WTC11 (cell line): ENCODE results near the gene LIG1. TPM values are rescaled to one million over a fixed set of nuclear protein-coding genes. Genes with fewer than 3 reads are reported as not detected.

Experiments used
- ATAC-seq: fragments of 200-7000 bp; cut with Tn5 transposase; 2 replicates; pipeline ENCODE4 v1.10.0; 2021; ENCODE audit warnings: mild to moderate bottlenecking, moderate library complexity
- CTCF ChIA-PET: fragments of 300-600 bp; sonication (Branson Sonifier 250); formaldehyde crosslinking; loops from one replicate; lab custom pipeline; 2021; ENCODE audit warnings: antibody characterized with exemption; lab: Charles Lee
- POLR2A ChIA-PET: fragments of 350-600 bp; sonication (Branson Sonifier 250); formaldehyde crosslinking; loops from one replicate; lab custom pipeline; 2021; ENCODE audit warnings: antibody characterized with exemption; lab: Charles Lee
- DNase-seq: peaks from one replicate; pipeline ENCODE4 v3.0.0; 2021; ENCODE audit warnings: low spot score
- H3K27ac Mint-ChIP-seq: 2 replicates; pipeline ENCODE4 v1.8.0; 2021; ENCODE audit warnings: mixed read lengths
- H3K27me3 Mint-ChIP-seq: 2 replicates; pipeline ENCODE4 v1.8.0; 2021; ENCODE audit warnings: low read depth, mild to moderate bottlenecking, moderate library complexity, mixed read lengths
- H3K36me3 Mint-ChIP-seq: 2 replicates; pipeline ENCODE4 v1.8.0; 2021; ENCODE audit warnings: mixed read lengths
- H3K4me1 Mint-ChIP-seq: 2 replicates; pipeline ENCODE4 v1.8.0; 2022; ENCODE audit warnings: mixed read lengths
- H3K4me3 Mint-ChIP-seq: 2 replicates; pipeline ENCODE4 v1.8.0; 2021; ENCODE audit warnings: mild to moderate bottlenecking, moderate library complexity, mixed read lengths
- H3K9me3 Mint-ChIP-seq: 2 replicates; pipeline ENCODE4 v1.8.0; 2021; ENCODE audit warnings: mixed read lengths
- CREM ChIP-seq: sonication (generic); formaldehyde crosslinking; IDR thresholded peaks from 2 replicates; pipeline ENCODE4 v1.8.1; 2022; ENCODE audit warnings: mild to moderate bottlenecking, missing genetic modification reagents, moderate library complexity
- ESRRA ChIP-seq: sonication (generic); formaldehyde crosslinking; IDR thresholded peaks from 2 replicates; pipeline ENCODE4 v1.8.1; 2022; ENCODE audit warnings: mild to moderate bottlenecking, missing genetic modification reagents, borderline replicate concordance
- KAT7 ChIP-seq: sonication (generic); formaldehyde crosslinking; IDR thresholded peaks from 2 replicates; pipeline ENCODE4 v1.8.1; 2023; ENCODE audit warnings: missing genetic modification reagents, mild to moderate bottlenecking, borderline replicate concordance
- NFATC4 ChIP-seq: fragments of 250-450 bp; sonication (Bioruptor Pico); IDR thresholded peaks from 2 replicates; pipeline ENCODE4 v1.9.0; 2021; ENCODE audit warnings: mild to moderate bottlenecking
- RELA ChIP-seq: sonication (generic); formaldehyde crosslinking; IDR thresholded peaks from 2 replicates; pipeline ENCODE4 v1.8.1; 2022; ENCODE audit warnings: missing genetic modification reagents, mild to moderate bottlenecking, borderline replicate concordance
- SMAD4 ChIP-seq: sonication (generic); formaldehyde crosslinking; IDR thresholded peaks from 2 replicates; pipeline ENCODE4 v1.8.0; 2022; ENCODE audit warnings: mild to moderate bottlenecking, missing genetic modification reagents
- TEAD1 ChIP-seq: sonication (generic); formaldehyde crosslinking; IDR thresholded peaks from 2 replicates; pipeline ENCODE4 v1.8.0; 2022; ENCODE audit warnings: mild to moderate bottlenecking, missing genetic modification reagents
- ZBTB21 ChIP-seq: sonication (generic); formaldehyde crosslinking; IDR thresholded peaks from 2 replicates; pipeline ENCODE4 v1.8.1; 2023; ENCODE audit warnings: mild to moderate bottlenecking, missing genetic modification reagents, borderline replicate concordance
- ZNF232 ChIP-seq: sonication (generic); formaldehyde crosslinking; IDR thresholded peaks from 2 replicates; pipeline ENCODE4 v1.8.0; 2022; ENCODE audit warnings: mild to moderate bottlenecking, missing genetic modification reagents
- ZNF317 ChIP-seq: sonication (generic); formaldehyde crosslinking; IDR thresholded peaks from 2 replicates; pipeline ENCODE4 v1.8.1; 2023; ENCODE audit warnings: low read depth, mild to moderate bottlenecking, moderate library complexity, missing genetic modification reagents, borderline replicate concordance
- total RNA-seq: library from RNA; stranded (reverse); gene quantifications from 3 replicates; pipeline ENCODE4 v1.2.3, GENCODE V29; 2021
- TF ChIP-seq, protein P1 (sequence below): sonication (generic); formaldehyde crosslinking; IDR thresholded peaks from 2 replicates; pipeline ENCODE4 v1.8.0; 2023; ENCODE audit warnings: missing genetic modification reagents
- TF ChIP-seq, protein P2 (sequence below): fragments of 250-450 bp; sonication (Bioruptor Pico); IDR thresholded peaks from 2 replicates; pipeline ENCODE4 v1.9.0; 2021; ENCODE audit warnings: mild to moderate bottlenecking
- TF ChIP-seq, protein P3 (sequence below): sonication (generic); formaldehyde crosslinking; IDR thresholded peaks from 2 replicates; pipeline ENCODE4 v1.8.0; 2022; ENCODE audit warnings: mild to moderate bottlenecking, missing genetic modification reagents
- TF ChIP-seq, protein P4 (sequence below): sonication (generic); formaldehyde crosslinking; IDR thresholded peaks from 2 replicates; pipeline ENCODE4 v1.8.1; 2023; ENCODE audit warnings: mild to moderate bottlenecking, missing genetic modification reagents, borderline replicate concordance
- TF ChIP-seq, protein P5 (sequence below): sonication (generic); formaldehyde crosslinking; IDR thresholded peaks from 2 replicates; pipeline ENCODE4 v1.8.1; 2023; ENCODE audit warnings: mild to moderate bottlenecking, moderate library complexity, missing genetic modification reagents
- TF ChIP-seq, protein P6 (sequence below): sonication (generic); formaldehyde crosslinking; IDR thresholded peaks from 2 replicates; pipeline ENCODE4 v1.8.0; 2022; ENCODE audit warnings: missing genetic modification reagents

LIG1 gene
- total RNA-seq, 1 experiment from 2014 or later, result 119 TPM

DNA sequence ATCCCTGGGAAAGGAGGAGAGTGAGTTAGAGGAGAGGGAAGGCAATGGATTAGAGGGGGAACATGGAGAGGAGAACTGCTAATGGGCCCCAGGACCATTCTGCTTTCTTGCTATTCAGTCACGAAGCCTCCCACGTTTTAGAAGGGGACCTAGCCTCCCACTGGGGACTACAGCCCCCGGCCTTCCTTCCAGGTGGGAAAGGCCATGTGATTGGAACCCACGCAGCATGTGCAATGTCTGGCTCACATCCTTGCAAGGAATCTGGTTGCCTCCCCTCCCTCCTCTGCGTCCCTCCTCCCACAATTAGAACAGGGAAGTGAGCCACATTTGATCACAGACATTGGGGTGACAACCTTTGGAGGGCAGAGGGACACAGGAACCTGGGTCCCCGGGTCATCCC is 37.0 kb downstream of the LIG1 start:
- CTCF ChIA-PET, result interaction anchor here (1.5 kb wide), 1 partner anchor 19 kb away, joined by 5 read pairs; no protein-coding TSS in a partner anchor
- H3K4me3 Mint-ChIP-seq, result no peak overlapping the region
- no peak for DNase-seq
- no peak for ATAC-seq
- no peak overlapping the region for H3K27ac Mint-ChIP-seq
- no peaks in the 10 kb centered on the region for H3K27me3 Mint-ChIP-seq
- H3K9me3 Mint-ChIP-seq, result no peaks in the 10 kb centered on the region
- no peaks in the 10 kb centered on the region for H3K4me1 Mint-ChIP-seq
- TF ChIP-seq ZNF232 (CRISPR knock-in tag) (no peak), CREM (CRISPR knock-in tag) (no peak), SMAD4 (CRISPR knock-in tag) (no peak), ZNF317 (CRISPR knock-in tag) (no peak), NFATC4 (no peak)
- TF ChIP-seq, protein P1, sequence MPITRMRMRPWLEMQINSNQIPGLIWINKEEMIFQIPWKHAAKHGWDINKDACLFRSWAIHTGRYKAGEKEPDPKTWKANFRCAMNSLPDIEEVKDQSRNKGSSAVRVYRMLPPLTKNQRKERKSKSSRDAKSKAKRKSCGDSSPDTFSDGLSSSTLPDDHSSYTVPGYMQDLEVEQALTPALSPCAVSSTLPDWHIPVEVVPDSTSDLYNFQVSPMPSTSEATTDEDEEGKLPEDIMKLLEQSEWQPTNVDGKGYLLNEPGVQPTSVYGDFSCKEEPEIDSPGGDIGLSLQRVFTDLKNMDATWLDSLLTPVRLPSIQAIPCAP (CRISPR knock-in tag), result no peak
- TF ChIP-seq, protein P2, sequence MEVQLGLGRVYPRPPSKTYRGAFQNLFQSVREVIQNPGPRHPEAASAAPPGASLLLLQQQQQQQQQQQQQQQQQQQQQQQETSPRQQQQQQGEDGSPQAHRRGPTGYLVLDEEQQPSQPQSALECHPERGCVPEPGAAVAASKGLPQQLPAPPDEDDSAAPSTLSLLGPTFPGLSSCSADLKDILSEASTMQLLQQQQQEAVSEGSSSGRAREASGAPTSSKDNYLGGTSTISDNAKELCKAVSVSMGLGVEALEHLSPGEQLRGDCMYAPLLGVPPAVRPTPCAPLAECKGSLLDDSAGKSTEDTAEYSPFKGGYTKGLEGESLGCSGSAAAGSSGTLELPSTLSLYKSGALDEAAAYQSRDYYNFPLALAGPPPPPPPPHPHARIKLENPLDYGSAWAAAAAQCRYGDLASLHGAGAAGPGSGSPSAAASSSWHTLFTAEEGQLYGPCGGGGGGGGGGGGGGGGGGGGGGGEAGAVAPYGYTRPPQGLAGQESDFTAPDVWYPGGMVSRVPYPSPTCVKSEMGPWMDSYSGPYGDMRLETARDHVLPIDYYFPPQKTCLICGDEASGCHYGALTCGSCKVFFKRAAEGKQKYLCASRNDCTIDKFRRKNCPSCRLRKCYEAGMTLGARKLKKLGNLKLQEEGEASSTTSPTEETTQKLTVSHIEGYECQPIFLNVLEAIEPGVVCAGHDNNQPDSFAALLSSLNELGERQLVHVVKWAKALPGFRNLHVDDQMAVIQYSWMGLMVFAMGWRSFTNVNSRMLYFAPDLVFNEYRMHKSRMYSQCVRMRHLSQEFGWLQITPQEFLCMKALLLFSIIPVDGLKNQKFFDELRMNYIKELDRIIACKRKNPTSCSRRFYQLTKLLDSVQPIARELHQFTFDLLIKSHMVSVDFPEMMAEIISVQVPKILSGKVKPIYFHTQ (CRISPR knock-in tag), result no peak
- TF ChIP-seq, protein P3, sequence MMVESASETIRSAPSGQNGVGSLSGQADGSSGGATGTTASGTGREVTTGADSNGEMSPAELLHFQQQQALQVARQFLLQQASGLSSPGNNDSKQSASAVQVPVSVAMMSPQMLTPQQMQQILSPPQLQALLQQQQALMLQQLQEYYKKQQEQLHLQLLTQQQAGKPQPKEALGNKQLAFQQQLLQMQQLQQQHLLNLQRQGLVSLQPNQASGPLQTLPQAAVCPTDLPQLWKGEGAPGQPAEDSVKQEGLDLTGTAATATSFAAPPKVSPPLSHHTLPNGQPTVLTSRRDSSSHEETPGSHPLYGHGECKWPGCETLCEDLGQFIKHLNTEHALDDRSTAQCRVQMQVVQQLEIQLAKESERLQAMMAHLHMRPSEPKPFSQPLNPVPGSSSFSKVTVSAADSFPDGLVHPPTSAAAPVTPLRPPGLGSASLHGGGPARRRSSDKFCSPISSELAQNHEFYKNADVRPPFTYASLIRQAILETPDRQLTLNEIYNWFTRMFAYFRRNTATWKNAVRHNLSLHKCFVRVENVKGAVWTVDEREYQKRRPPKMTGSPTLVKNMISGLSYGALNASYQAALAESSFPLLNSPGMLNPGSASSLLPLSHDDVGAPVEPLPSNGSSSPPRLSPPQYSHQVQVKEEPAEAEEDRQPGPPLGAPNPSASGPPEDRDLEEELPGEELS (CRISPR knock-in tag), result no peak
- TF ChIP-seq, protein P4, sequence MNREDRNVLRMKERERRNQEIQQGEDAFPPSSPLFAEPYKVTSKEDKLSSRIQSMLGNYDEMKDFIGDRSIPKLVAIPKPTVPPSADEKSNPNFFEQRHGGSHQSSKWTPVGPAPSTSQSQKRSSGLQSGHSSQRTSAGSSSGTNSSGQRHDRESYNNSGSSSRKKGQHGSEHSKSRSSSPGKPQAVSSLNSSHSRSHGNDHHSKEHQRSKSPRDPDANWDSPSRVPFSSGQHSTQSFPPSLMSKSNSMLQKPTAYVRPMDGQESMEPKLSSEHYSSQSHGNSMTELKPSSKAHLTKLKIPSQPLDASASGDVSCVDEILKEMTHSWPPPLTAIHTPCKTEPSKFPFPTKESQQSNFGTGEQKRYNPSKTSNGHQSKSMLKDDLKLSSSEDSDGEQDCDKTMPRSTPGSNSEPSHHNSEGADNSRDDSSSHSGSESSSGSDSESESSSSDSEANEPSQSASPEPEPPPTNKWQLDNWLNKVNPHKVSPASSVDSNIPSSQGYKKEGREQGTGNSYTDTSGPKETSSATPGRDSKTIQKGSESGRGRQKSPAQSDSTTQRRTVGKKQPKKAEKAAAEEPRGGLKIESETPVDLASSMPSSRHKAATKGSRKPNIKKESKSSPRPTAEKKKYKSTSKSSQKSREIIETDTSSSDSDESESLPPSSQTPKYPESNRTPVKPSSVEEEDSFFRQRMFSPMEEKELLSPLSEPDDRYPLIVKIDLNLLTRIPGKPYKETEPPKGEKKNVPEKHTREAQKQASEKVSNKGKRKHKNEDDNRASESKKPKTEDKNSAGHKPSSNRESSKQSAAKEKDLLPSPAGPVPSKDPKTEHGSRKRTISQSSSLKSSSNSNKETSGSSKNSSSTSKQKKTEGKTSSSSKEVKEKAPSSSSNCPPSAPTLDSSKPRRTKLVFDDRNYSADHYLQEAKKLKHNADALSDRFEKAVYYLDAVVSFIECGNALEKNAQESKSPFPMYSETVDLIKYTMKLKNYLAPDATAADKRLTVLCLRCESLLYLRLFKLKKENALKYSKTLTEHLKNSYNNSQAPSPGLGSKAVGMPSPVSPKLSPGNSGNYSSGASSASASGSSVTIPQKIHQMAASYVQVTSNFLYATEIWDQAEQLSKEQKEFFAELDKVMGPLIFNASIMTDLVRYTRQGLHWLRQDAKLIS (CRISPR knock-in tag), result no peak
- TF ChIP-seq, protein P5, sequence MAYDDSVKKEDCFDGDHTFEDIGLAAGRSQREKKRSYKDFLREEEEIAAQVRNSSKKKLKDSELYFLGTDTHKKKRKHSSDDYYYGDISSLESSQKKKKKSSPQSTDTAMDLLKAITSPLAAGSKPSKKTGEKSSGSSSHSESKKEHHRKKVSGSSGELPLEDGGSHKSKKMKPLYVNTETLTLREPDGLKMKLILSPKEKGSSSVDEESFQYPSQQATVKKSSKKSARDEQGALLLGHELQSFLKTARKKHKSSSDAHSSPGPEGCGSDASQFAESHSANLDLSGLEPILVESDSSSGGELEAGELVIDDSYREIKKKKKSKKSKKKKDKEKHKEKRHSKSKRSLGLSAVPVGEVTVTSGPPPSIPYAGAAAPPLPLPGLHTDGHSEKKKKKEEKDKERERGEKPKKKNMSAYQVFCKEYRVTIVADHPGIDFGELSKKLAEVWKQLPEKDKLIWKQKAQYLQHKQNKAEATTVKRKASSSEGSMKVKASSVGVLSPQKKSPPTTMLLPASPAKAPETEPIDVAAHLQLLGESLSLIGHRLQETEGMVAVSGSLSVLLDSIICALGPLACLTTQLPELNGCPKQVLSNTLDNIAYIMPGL (CRISPR knock-in tag), result no peak
- POLR2A ChIA-PET, result no interaction called here
- peaks cover 41% of the 10 kb centered on the region for H3K36me3 Mint-ChIP-seq

DNA sequence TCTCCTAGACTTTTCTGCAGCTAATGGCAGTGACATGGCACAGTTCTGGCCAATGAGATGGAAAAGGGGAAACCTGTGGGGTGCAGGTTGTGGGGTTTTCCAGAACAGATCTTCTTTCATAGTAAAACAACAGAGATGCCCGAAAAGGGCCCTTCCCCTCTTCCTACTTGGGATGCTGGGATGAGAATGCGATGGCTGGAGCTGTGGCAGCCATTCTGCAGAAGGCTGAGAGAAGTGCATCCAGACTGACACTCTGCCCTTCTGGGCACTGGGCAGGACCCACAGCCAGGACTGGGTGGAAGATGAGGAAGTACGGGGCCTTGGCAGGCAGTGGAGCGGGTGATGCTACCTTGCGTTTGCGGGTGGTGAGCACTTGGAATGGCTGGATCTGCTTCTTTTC is 42.6 kb downstream of the LIG1 start:
- Mint-ChIP-seq H3K9me3 (no peaks in the 10 kb centered on the region), H3K4me3 (no peak overlapping the region), H3K4me1 (no peaks in the 10 kb centered on the region), H3K27ac (no peak overlapping the region), H3K36me3 (peaks cover 71% of the 10 kb centered on the region), H3K27me3 (no peaks in the 10 kb centered on the region)
- no peak for ATAC-seq
- CTCF ChIA-PET, result no interaction called here
- POLR2A ChIA-PET, result no interaction called here
- DNase-seq, result no peak
- TF ChIP-seq TEAD1 (CRISPR knock-in tag) (no peak), ESRRA (CRISPR knock-in tag) (no peak), RELA (CRISPR knock-in tag) (no peak), ZBTB21 (CRISPR knock-in tag) (no peak), KAT7 (CRISPR knock-in tag) (no peak)
- TF ChIP-seq, protein P3 (CRISPR knock-in tag), result no peak
- TF ChIP-seq, protein P6, sequence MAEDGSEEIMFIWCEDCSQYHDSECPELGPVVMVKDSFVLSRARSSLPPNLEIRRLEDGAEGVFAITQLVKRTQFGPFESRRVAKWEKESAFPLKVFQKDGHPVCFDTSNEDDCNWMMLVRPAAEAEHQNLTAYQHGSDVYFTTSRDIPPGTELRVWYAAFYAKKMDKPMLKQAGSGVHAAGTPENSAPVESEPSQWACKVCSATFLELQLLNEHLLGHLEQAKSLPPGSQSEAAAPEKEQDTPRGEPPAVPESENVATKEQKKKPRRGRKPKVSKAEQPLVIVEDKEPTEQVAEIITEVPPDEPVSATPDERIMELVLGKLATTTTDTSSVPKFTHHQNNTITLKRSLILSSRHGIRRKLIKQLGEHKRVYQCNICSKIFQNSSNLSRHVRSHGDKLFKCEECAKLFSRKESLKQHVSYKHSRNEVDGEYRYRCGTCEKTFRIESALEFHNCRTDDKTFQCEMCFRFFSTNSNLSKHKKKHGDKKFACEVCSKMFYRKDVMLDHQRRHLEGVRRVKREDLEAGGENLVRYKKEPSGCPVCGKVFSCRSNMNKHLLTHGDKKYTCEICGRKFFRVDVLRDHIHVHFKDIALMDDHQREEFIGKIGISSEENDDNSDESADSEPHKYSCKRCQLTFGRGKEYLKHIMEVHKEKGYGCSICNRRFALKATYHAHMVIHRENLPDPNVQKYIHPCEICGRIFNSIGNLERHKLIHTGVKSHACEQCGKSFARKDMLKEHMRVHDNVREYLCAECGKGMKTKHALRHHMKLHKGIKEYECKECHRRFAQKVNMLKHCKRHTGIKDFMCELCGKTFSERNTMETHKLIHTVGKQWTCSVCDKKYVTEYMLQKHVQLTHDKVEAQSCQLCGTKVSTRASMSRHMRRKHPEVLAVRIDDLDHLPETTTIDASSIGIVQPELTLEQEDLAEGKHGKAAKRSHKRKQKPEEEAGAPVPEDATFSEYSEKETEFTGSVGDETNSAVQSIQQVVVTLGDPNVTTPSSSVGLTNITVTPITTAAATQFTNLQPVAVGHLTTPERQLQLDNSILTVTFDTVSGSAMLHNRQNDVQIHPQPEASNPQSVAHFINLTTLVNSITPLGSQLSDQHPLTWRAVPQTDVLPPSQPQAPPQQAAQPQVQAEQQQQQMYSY (CRISPR knock-in tag), result no peak
